Vagina (tissue), 2 donors: Measurements from ENCODE around the gene DNAH14.

ENCODE experiments used
- POLR2A ChIP-seq, 2 donors: fragments of 450-650 bp; IDR thresholded peaks; one replicate each; pipeline ENCODE4 v1.6.1; 2017; ENCODE audit warnings: antibody characterized with exemption in 2 of 2, mild to moderate bottlenecking in 2 of 2, moderate library complexity in 2 of 2
- POLR2AphosphoS5 ChIP-seq, 2 donors: sonication (generic); formaldehyde crosslinking; IDR thresholded peaks; one replicate each; pipeline ENCODE4 v1.9.0; 2017; ENCODE audit warnings: antibody characterized with exemption in 2 of 2, mild to moderate bottlenecking in 2 of 2, low read depth in 1 of 2; ENCODE audit not compliant: insufficient read depth in 1 of 2
- TF ChIP-seq, protein P1 (sequence below), 3 experiments: fragments of 450-650 bp in 2 of 3; fragments of 200-600 bp in 1 of 3; sonication (generic) in 1 of 3; IDR thresholded peaks; one replicate each; pipeline ENCODE4 v1.5.1; 2017 to 2019; ENCODE audit warnings: antibody characterized with exemption in 3 of 3, mild to moderate bottlenecking in 2 of 3, moderate library complexity in 2 of 3

GRCh38 chr1:224896130-224896781, 33.2 kb upstream of the DNAH14 start:
- TF ChIP-seq, protein P1, sequence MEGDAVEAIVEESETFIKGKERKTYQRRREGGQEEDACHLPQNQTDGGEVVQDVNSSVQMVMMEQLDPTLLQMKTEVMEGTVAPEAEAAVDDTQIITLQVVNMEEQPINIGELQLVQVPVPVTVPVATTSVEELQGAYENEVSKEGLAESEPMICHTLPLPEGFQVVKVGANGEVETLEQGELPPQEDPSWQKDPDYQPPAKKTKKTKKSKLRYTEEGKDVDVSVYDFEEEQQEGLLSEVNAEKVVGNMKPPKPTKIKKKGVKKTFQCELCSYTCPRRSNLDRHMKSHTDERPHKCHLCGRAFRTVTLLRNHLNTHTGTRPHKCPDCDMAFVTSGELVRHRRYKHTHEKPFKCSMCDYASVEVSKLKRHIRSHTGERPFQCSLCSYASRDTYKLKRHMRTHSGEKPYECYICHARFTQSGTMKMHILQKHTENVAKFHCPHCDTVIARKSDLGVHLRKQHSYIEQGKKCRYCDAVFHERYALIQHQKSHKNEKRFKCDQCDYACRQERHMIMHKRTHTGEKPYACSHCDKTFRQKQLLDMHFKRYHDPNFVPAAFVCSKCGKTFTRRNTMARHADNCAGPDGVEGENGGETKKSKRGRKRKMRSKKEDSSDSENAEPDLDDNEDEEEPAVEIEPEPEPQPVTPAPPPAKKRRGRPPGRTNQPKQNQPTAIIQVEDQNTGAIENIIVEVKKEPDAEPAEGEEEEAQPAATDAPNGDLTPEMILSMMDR (IDR thresholded peaks at IDR 0.05): no peak
- TF ChIP-seq POLR2A (IDR thresholded peaks at IDR 0.05): no peak
- no peak for TF ChIP-seq POLR2AphosphoS5 (IDR thresholded peaks at IDR 0.05; ENCODE audit: insufficient read depth in 1 of 2, low read depth in 1 of 2)
